HG03066 (cell line): Measurements from ENCODE around the gene PLP1.
A peak's percentile ranks its signal among the peaks of the same experiment; 100 is the strongest.

ENCODE experiments used
- ATAC-seq: cut with Tn5 transposase; IDR thresholded peaks from one replicate; pipeline ENCODE4 v1.9.1; 2021; ENCODE audit warnings: low read depth; ENCODE audit not compliant: unreplicated experiment

The PLP1 gene

DNA sequence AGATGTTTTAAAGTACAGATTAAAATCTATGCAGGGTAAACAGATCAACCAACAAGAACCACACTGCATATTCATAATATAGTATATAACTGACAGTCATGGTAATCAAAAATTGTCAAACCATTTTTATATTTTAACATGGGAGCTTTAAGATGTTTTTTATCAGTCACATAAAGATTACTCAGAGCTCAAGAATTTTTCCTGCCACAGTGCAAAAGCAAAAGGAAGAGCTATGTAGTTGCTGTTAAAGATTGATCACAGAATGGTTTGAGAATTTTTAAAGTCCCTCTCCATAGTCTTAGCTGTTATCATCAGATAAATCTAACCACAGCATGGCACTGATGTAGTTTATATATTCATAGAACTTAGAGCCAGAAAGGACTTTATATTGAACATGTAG lies 47.0 kb downstream of the PLP1 start:
- ATAC-seq = no peak

GRCh38 chrX:103825881-103826280 lies 49.2 kb downstream of the PLP1 start:
- ATAC-seq = no peak

DNA sequence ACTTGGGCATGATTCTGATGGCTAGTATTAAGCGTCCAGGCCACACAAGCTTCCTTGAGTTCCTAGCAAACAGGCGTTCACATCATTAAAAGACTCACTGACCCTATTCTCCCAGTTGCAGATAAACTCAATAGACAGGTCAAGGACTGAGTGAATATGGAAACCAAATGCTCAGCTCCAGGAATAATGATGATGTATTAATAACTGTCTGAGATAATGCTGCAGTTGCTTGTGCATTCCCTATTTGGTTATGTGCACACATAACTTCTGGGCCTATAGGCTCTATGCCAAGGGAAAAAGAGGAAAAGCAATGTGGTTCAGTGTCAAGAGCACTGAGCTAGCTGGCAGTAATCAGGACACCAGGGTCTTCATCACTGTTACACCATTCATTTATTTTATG lies 51.9 kb downstream of the PLP1 start:
- no peak for ATAC-seq

DNA sequence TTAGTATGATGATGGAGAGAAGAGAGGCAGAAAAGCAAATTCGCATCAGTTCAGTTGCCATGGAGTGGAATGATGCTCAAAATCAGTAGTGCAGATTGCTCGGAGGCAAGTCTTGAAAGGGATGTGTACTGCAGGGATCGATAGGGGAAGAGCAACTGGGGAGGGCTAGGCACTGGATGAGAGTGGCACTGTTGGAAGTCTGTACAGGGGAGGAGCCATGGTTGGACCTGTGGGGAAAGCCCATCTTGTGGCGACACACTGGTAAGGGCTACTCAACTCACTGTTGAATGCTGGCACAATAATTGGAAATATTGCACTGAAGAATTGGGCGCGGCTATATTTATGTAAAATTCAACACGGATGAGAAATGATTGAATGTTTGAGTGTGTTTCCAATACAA lies 54.2 kb downstream of the PLP1 start:
- no peak for ATAC-seq

- ATAC-seq = no peak
These were observed 54.7 kb downstream of the PLP1 start for GRCh38 chrX:103831342-103831802.

GRCh38 chrX:103831803-103832544 lies 55.3 kb downstream of the PLP1 start, which contains the start of gene RAB9B:
TSS of gene RAB9B (minus strand) at chrX:103832257. CDS start at chrX:103825784, 6,473 bp downstream.
- ATAC-seq = peak; percentile 95

DNA sequence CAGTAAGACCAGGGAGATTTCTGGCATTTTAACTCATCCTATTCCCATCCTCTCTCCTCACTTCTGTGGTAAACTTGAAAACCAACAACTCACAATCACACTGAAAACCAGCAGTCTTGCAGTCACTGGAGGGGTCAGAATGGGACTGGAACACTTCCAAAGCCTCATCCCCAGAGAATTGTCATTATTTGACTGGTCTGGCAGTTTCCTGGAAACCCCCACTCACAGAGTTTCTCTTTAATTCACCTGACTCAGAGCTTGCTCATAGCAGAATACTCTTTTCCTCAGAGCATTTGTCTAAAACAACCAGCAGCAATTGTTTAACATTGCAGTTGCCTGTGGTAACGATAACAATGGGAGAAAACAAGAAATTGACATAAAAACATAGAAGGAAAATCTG lies 62.8 kb downstream of the PLP1 start:
- ATAC-seq = no peak
